PC-9 (cell line): ENCODE results near the gene VEGFB.

ENCODE experiments used
- CTCF ChIP-seq: fragments of 200-600 bp; sonication (generic); conservative IDR thresholded peaks from 2 replicates; pipeline ENCODE4 v1.6.1; 2017; ENCODE audit warnings: mixed run types, antibody characterized with exemption, mild to moderate bottlenecking, moderate library complexity
- EZH2 ChIP-seq: fragments of 200-600 bp; sonication (generic); IDR thresholded peaks from 2 replicates; pipeline ENCODE4 v1.8.0; 2017; ENCODE audit warnings: antibody characterized with exemption, low read depth

GRCh38 chr11:64211181-64211872, 23.1 kb upstream of the VEGFB start:
- TF ChIP-seq CTCF (no peak), EZH2 (no peak)
